PC-9 (cell line): ENCODE measurements around the gene IMMP2L. TPM values are rescaled to one million over a fixed set of nuclear protein-coding genes. Genes with fewer than 3 reads are reported as not detected.

Source experiments
- BruUV-seq: library from RNA; stranded (reverse); fragments of 400-500 nt; replicated peaks from 2 replicates; lab custom pipeline; 2021; lab: Mats Ljungman, UMichigan
- CTCF ChIA-PET: fragments of 300-600 bp; sonication (Branson Sonifier 250); formaldehyde crosslinking; loops from one replicate; lab custom pipeline; 2022; ENCODE audit warnings: antibody characterized with exemption; lab: Charles Lee
- POLR2A ChIA-PET: fragments of 300-600 bp; sonication (Branson Sonifier 250); formaldehyde crosslinking; loops from one replicate; lab custom pipeline; 2022; ENCODE audit warnings: antibody characterized with exemption; ENCODE audit not compliant: unreplicated experiment; lab: Charles Lee
- DNase-seq, 2 experiments: peaks; one replicate each; pipeline versions ENCODE4 v3.0.0 to v3.0.0-alpha.2; 2015 to 2022; ENCODE audit warnings: mixed read lengths in 1 of 2
- H2AFZ ChIP-seq: fragments of 200-600 bp; sonication (generic); 2 replicates; pipeline ENCODE4 v1.8.1; 2017; ENCODE audit warnings: antibody characterized with exemption
- H3F3A ChIP-seq: fragments of 200-600 bp; sonication (generic); 2 replicates; pipeline ENCODE4 v1.8.1; 2017; ENCODE audit warnings: antibody characterized with exemption, mild to moderate bottlenecking, low read depth; ENCODE audit not compliant: insufficient read depth
- H3K27ac ChIP-seq: fragments of 200-600 bp; sonication (generic); 2 replicates; pipeline ENCODE4 v1.6.1; 2016; ENCODE audit warnings: mixed run types
- H3K27me3 ChIP-seq: fragments of 200-600 bp; sonication (generic); 2 replicates; pipeline ENCODE4 v1.6.1; 2016; ENCODE audit warnings: low read depth, mixed run types; ENCODE audit not compliant: insufficient read depth
- H3K36me3 ChIP-seq: fragments of 200-600 bp; sonication (generic); 2 replicates; pipeline ENCODE4 v1.6.1; 2016; ENCODE audit warnings: low read depth, mixed run types
- H3K4me1 ChIP-seq: fragments of 200-600 bp; sonication (generic); replicated peaks from 2 replicates; pipeline ENCODE4 v1.6.1; 2016; ENCODE audit warnings: mixed run types; ENCODE audit not compliant: insufficient read depth
- H3K4me2 ChIP-seq: fragments of 200-600 bp; sonication (generic); 2 replicates; pipeline ENCODE4 v1.6.1; 2017; ENCODE audit warnings: mixed run types
- H3K4me3 ChIP-seq: fragments of 200-600 bp; sonication (generic); 2 replicates; pipeline ENCODE4 v1.6.1; 2016; ENCODE audit warnings: mixed run types
- H3K79me2 ChIP-seq: fragments of 200-600 bp; sonication (generic); 2 replicates; pipeline ENCODE4 v1.6.1; 2017; ENCODE audit warnings: low read depth, mixed run types
- H3K9me2 ChIP-seq: fragments of 200-600 bp; sonication (generic); 2 replicates; pipeline ENCODE4 v1.8.1; 2017; ENCODE audit warnings: mild to moderate bottlenecking; ENCODE audit not compliant: insufficient read depth
- H3K9me3 ChIP-seq: fragments of 200-600 bp; sonication (generic); 2 replicates; pipeline ENCODE4 v1.8.1; 2016; ENCODE audit warnings: low read depth; ENCODE audit not compliant: insufficient read depth
- H4K20me1 ChIP-seq: fragments of 200-600 bp; sonication (generic); 2 replicates; pipeline ENCODE4 v1.8.1; 2017; ENCODE audit not compliant: insufficient read depth
- EZH2 ChIP-seq: fragments of 200-600 bp; sonication (generic); IDR thresholded peaks from 2 replicates; pipeline ENCODE4 v1.8.0; 2017; ENCODE audit warnings: antibody characterized with exemption, low read depth
- intact Hi-C: fragments of 100-400 bp; cut with micrococcal nuclease; formaldehyde crosslinking; loops from one replicate; pipeline ENCODE4 v1.10.0; 2022; ENCODE audit not compliant: unreplicated experiment
- total RNA-seq: library from RNA; stranded (reverse); gene quantifications from 2 replicates; pipeline ENCODE4 v1.2.3, GENCODE V29; 2021
- TF ChIP-seq, protein P1 (sequence below): fragments of 200-600 bp; sonication (generic); conservative IDR thresholded peaks from 2 replicates; pipeline ENCODE4 v1.6.1; 2017; ENCODE audit warnings: mixed run types, antibody characterized with exemption, mild to moderate bottlenecking, moderate library complexity

IMMP2L gene
- total RNA-seq, 1 experiment from 2014 or later = 40.5 TPM

DNA sequence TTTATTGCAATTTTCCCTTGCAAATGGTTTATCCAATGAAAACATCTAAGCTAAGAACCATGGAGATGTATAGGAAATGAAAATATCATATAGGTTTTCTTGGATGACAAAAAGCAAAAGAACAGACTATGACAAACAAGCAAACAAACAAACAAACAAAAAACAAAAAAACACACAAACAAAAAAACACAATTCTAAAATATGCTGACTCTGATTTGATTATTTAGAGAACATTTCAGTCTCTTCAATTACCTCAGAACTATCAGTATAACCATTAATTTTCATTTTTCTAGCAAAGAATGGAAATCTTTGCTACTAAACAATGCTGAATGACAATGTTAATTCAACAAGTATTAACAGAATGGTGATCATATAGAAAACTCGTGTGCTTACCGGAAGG lies 840.9 kb downstream of the IMMP2L start:
- CTCF ChIA-PET = no interaction called here
- H3K9me2 ChIP-seq = no peaks in the 10 kb centered on the region; the same call in 1 of the 2 replicates
- intact Hi-C loops = no loop called here
- H3K79me2 ChIP-seq = no peaks in the 10 kb centered on the region
- no peak overlapping the region for H3K4me3 ChIP-seq
- no peak for DNase-seq
- H3K4me1 ChIP-seq = no peaks in the 10 kb centered on the region
- no peaks in the 10 kb centered on the region for H3K9me3 ChIP-seq
- H2AFZ ChIP-seq = no peak overlapping the region
- POLR2A ChIA-PET = no interaction called here
- TF ChIP-seq, protein P1, sequence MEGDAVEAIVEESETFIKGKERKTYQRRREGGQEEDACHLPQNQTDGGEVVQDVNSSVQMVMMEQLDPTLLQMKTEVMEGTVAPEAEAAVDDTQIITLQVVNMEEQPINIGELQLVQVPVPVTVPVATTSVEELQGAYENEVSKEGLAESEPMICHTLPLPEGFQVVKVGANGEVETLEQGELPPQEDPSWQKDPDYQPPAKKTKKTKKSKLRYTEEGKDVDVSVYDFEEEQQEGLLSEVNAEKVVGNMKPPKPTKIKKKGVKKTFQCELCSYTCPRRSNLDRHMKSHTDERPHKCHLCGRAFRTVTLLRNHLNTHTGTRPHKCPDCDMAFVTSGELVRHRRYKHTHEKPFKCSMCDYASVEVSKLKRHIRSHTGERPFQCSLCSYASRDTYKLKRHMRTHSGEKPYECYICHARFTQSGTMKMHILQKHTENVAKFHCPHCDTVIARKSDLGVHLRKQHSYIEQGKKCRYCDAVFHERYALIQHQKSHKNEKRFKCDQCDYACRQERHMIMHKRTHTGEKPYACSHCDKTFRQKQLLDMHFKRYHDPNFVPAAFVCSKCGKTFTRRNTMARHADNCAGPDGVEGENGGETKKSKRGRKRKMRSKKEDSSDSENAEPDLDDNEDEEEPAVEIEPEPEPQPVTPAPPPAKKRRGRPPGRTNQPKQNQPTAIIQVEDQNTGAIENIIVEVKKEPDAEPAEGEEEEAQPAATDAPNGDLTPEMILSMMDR = no peak
- TF ChIP-seq EZH2 = no peak
- no TSS peak for BruUV-seq
- H3F3A ChIP-seq = no peaks in the 10 kb centered on the region
- H3K27ac ChIP-seq = no peak overlapping the region
- no peak overlapping the region for H3K4me2 ChIP-seq
- H4K20me1 ChIP-seq = no peaks in the 10 kb centered on the region
- no peaks in the 10 kb centered on the region for H3K36me3 ChIP-seq
- no peaks in the 10 kb centered on the region for H3K27me3 ChIP-seq

DNA sequence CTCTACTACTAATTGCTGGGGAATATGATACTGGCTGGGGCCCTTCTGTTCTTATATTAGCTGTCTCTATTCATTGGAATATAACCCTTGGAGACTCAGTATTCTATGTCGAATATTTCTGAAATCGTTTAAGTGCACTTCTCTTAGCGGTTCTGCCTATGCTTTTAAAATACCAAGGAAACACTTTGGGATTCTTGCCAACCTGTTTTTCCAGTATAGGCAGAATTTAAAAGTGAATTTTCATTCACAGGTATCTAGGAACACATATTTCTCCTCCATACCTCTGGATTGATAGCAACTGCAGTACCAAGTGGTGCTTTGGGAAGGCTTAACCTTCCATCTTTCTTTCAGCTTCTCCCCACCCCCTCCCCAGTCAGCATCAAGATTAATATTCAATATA lies 841.7 kb downstream of the IMMP2L start:
- Histone ChIP-seq H2AFZ (no peak overlapping the region), H3K4me3 (no peak overlapping the region), H3K27ac (no peak overlapping the region), H3K27me3 (no peaks in the 10 kb centered on the region), H4K20me1 (no peaks in the 10 kb centered on the region), H3K79me2 (no peaks in the 10 kb centered on the region), H3K36me3 (no peaks in the 10 kb centered on the region), H3K9me2 (no peaks in the 10 kb centered on the region; the same call in 1 of the 2 replicates), H3F3A (no peaks in the 10 kb centered on the region), H3K9me3 (no peaks in the 10 kb centered on the region), H3K4me1 (no peaks in the 10 kb centered on the region), H3K4me2 (no peak overlapping the region)
- POLR2A ChIA-PET = no interaction called here
- no peak for TF ChIP-seq EZH2
- TF ChIP-seq, protein P1 = no peak
- DNase-seq = no peak
- CTCF ChIA-PET = no interaction called here
- intact Hi-C loops = no loop called here
- no TSS peak for BruUV-seq

DNA sequence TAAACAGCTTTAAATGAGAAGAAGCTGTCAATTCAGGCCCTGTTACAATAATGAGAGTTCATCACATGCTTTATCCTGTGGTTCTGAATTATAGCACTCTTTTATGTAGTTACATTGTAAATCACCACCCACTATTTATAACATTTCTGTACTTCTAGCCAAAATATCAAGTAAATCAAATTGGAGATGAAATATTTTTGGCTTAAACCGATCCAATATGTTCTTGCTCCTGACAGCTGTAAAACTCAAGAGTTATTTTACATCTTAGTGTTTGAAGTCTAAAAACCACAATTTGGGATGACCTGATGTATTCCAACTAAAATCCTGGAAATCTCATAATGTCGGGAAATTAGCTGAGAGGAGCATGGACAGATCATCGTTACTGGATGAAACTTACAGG lies 842.6 kb downstream of the IMMP2L start:
- Histone ChIP-seq H3K4me1 (no peaks in the 10 kb centered on the region), H2AFZ (no peak overlapping the region), H3K27me3 (no peaks in the 10 kb centered on the region), H3K9me2 (no peaks in the 10 kb centered on the region; the same call in 1 of the 2 replicates), H3K79me2 (no peaks in the 10 kb centered on the region), H4K20me1 (no peaks in the 10 kb centered on the region), H3K27ac (no peak overlapping the region), H3F3A (no peaks in the 10 kb centered on the region), H3K9me3 (no peaks in the 10 kb centered on the region), H3K4me2 (no peak overlapping the region), H3K36me3 (no peaks in the 10 kb centered on the region), H3K4me3 (no peak overlapping the region)
- DNase-seq = no peak
- ChIA-PET POLR2A (interaction anchor here (0.6 kb wide), 1 partner anchor 1295 kb away, joined by 5 read pairs; no protein-coding TSS in a partner anchor), CTCF (no interaction called here)
- no TSS peak for BruUV-seq
- intact Hi-C loops = no loop called here
- TF ChIP-seq EZH2 = no peak
- TF ChIP-seq, protein P1 = no peak
